WERI-Rb-1 (cell line): ENCODE data around the gene GPRC5A.

Experiments
- DNase-seq: peaks from one replicate; pipeline ENCODE4 v3.0.0-alpha.2; 2020
- H3K27ac ChIP-seq: fragments of 250-450 bp; sonication (Bioruptor Pico); 2 replicates; pipeline ENCODE4 v1.5.1; 2020; ENCODE audit warnings: mild to moderate bottlenecking, moderate library complexity
- H3K27me3 ChIP-seq: fragments of 250-450 bp; sonication (Bioruptor Pico); 2 replicates; pipeline ENCODE4 v1.5.1; 2021; ENCODE audit warnings: mild to moderate bottlenecking, low read depth, moderate library complexity; ENCODE audit not compliant: insufficient read depth, severe bottlenecking
- H3K36me3 ChIP-seq: fragments of 250-450 bp; sonication (Bioruptor Pico); 2 replicates; pipeline ENCODE4 v1.5.1; 2020; ENCODE audit warnings: mild to moderate bottlenecking, moderate library complexity
- H3K4me3 ChIP-seq: 2 replicates; pipeline ENCODE4 v1.5.1; 2011; ENCODE audit warnings: low read depth, mild to moderate bottlenecking, control low read depth, low read length
- H3K9me3 ChIP-seq: fragments of 250-450 bp; sonication (Bioruptor Pico); 2 replicates; pipeline ENCODE4 v1.5.1; 2021; ENCODE audit warnings: mild to moderate bottlenecking, moderate library complexity; ENCODE audit not compliant: severe bottlenecking
- TF ChIP-seq, protein P1 (sequence below): IDR thresholded peaks from 2 replicates; pipeline ENCODE4 v1.5.1; 2011; ENCODE audit warnings: low read depth, mild to moderate bottlenecking, control low read depth, inconsistent platforms, low read length

Gene GPRC5A

DNA sequence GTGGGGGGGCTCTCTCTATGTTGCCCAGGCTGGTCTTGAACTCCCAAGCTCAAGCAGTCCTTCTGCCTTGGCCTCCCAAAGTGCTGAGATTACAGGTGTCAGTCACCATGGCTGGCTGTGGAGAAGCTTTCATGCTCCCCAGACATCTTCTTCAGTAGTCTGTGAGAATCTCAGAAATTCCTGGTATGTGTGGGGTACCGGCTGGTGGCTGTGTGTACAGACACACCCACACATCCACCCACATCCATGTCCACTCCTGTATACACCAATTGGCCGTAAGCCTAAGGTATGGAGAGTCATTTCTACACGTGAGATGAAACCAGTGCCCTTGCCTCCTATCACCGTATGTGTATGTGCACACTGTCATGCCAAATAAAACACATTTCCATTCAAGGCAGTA, 32.8 kb downstream of the GPRC5A start:
- H3K4me3 ChIP-seq, result no peak overlapping the region
- H3K27me3 ChIP-seq, result no peaks in the 10 kb centered on the region
- no peak overlapping the region for H3K27ac ChIP-seq
- TF ChIP-seq, protein P1, sequence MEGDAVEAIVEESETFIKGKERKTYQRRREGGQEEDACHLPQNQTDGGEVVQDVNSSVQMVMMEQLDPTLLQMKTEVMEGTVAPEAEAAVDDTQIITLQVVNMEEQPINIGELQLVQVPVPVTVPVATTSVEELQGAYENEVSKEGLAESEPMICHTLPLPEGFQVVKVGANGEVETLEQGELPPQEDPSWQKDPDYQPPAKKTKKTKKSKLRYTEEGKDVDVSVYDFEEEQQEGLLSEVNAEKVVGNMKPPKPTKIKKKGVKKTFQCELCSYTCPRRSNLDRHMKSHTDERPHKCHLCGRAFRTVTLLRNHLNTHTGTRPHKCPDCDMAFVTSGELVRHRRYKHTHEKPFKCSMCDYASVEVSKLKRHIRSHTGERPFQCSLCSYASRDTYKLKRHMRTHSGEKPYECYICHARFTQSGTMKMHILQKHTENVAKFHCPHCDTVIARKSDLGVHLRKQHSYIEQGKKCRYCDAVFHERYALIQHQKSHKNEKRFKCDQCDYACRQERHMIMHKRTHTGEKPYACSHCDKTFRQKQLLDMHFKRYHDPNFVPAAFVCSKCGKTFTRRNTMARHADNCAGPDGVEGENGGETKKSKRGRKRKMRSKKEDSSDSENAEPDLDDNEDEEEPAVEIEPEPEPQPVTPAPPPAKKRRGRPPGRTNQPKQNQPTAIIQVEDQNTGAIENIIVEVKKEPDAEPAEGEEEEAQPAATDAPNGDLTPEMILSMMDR, result no peak
- no peak for DNase-seq
- H3K9me3 ChIP-seq, result no peaks in the 10 kb centered on the region
- no peaks in the 10 kb centered on the region for H3K36me3 ChIP-seq

DNA sequence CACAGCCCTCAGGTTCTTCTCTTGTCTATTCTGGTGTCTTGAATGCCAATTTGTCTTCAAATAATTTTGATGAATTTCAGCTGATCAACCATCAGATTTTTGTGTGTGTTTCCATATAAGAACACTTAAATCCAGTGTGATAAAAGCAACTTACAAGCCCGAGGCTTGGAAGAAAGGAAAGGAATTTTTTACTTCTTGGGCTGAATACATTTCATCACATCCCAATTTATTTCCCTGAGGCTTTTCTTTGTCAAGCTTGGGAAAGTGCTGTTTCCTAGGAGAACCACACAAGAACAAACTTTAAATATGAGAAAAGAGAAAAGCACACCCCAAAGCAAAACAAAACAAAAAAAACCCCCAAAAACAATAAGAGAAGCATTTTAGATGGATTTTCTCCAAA, 34.0 kb downstream of the GPRC5A start:
- TF ChIP-seq, protein P1, result no peak
- no peaks in the 10 kb centered on the region for H3K9me3 ChIP-seq
- DNase-seq, result no peak
- no peaks in the 10 kb centered on the region for H3K27me3 ChIP-seq
- H3K36me3 ChIP-seq, result no peaks in the 10 kb centered on the region
- no peak overlapping the region for H3K4me3 ChIP-seq
- H3K27ac ChIP-seq, result no peak overlapping the region

DNA sequence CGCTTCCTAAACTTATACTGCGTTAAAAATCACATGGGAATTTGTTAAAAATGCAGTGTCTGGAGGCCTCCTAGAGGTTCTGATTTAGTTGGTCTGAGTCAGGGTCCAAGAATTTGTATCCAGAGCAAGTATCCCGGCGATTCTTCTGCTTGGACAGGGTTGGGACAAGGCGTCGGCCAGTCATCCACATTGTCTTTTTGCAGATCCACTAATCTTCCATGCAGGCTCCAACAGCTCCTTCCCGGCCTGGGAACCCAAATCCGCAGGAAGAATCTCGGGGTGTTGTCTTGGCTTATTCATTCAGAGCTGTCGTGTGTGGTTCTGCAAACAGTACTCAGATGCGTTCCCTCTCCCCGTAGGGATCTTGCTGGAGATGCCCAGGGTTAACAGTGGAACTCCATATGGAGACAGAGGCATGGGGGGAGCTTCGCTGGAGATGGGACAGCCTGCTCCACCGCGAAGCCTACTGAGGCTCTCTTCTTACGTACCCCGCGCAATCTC, 35.3 kb downstream of the GPRC5A start:
- Histone ChIP-seq H3K4me3 (no peak overlapping the region), H3K27me3 (no peaks in the 10 kb centered on the region), H3K9me3 (no peaks in the 10 kb centered on the region), H3K36me3 (no peaks in the 10 kb centered on the region), H3K27ac (no peak overlapping the region)
- TF ChIP-seq, protein P1, result no peak
- no peak for DNase-seq

DNA sequence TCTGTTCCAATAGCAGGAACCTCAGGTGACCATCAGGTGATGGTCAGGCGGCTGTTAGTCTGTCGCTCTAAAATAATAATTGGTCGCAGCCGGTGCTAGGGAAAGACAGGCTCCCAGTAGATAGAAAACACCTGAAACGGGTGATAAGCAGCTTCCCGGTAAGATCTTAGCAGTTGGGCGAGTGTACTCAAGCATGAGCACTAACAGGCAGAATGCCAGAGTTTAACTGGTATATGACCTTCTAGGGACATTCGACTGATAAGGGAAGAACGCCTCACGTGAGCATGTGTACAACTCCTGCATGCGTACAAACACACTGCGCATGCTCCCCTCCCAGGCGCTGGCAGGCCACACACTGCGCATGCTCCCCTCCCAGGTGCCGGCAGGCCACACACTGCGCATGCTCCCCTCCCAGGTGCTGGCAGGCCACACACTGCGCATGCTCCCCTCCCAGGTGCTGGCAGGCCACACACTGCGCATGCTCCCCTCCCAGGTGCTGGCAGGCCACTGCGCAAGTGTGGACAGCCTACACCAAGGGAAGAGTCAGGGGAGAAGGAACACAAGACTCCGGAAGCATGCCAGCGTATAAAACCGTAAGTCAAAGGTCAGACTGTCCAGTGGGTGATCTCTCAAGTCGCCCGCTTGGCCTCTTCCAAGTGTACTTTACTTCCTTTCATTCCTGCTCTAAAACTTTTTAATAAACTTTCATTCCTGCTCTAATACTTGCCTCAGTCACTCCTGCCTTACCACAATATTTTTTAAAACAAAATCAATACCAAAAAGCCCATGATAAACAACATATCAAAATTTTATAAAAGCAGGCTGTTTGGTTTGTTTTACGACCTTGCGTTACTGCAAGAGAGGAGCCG, 36.1 kb downstream of the GPRC5A start:
- Histone ChIP-seq H3K27me3 (no peaks in the 10 kb centered on the region), H3K27ac (no peak overlapping the region), H3K9me3 (no peaks in the 10 kb centered on the region), H3K36me3 (no peaks in the 10 kb centered on the region), H3K4me3 (no peak overlapping the region)
- TF ChIP-seq, protein P1, result no peak
- DNase-seq, result no peak

DNA sequence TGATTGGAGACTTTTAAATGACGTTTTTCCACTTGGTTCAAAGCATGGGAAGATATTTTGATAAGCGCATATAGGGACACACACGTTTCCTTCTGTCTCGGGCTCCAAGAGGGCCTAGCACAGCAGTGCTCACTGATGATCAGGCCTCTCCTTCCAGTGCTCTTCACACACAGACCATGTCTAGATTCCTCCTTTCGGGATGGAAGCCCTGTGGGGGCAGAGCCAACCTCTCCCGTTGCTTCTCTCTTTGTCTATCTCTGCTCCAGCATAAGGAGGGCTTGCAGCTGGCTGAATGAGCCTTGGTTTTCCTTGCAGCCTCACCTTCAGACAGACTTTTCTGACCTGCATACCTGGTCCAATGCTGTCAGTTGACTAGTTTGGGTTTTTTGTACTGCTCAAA, 38.3 kb downstream of the GPRC5A start:
- Histone ChIP-seq H3K27me3 (no peaks in the 10 kb centered on the region), H3K4me3 (no peak overlapping the region), H3K27ac (no peak overlapping the region), H3K36me3 (no peaks in the 10 kb centered on the region), H3K9me3 (no peaks in the 10 kb centered on the region)
- TF ChIP-seq, protein P1, result no peak
- no peak for DNase-seq
